ENCODE data around the gene FAM13A. TPM values are rescaled to one million over a fixed set of nuclear protein-coding genes. Genes with fewer than 3 reads are reported as not detected.

The FAM13A gene
- total RNA-seq, 1 experiment from 2014 or later = 26.7 TPM

DNA sequence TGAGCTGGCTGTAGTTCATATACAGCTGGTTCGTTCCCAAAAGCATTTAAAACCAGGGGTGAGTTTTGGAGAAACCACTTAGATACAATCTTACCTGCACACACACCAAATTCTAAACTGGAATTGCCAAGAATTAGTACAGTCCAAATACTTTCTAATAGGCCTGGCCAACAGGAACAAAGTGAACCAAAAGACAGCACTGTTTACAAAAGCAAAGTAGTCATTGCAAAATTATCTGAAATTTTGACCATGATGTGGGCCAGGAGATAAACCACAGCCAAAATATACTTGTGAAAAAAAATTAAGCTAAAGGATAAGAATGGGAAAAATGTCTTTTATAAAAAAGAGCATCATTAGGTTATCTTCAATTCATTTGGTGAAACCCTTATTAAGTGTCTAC is 321.4 kb downstream of the FAM13A start:
- no TSS peak for BruUV-seq (replicated peaks)
- intact Hi-C loops (cut with micrococcal nuclease; ENCODE audit: unreplicated experiment) = no loop called here
- no peak for DNase-seq
- H2AFZ ChIP-seq = no peak overlapping the region
- H3K9me2 ChIP-seq (ENCODE audit: insufficient read depth) = no peaks in the 10 kb centered on the region
- H3K4me3 ChIP-seq = no peak overlapping the region
- H3K4me2 ChIP-seq = no peak overlapping the region
- ChIA-PET POLR2A (ENCODE audit: unreplicated experiment) (interaction anchor here (0.7 kb wide), 1 partner anchor 11 kb away, joined by 7 read pairs; no protein-coding TSS in a partner anchor), CTCF (interaction anchor here (1.0 kb wide), 1 partner anchor 196 kb away, joined by 3 read pairs; no protein-coding TSS in a partner anchor)
- no peaks in the 10 kb centered on the region for H3K9me3 ChIP-seq (ENCODE audit: insufficient read depth, low read depth)
- H3K36me3 ChIP-seq (ENCODE audit: low read depth) = no peaks in the 10 kb centered on the region
- no peak overlapping the region for H3K27ac ChIP-seq
- no peaks in the 10 kb centered on the region for H4K20me1 ChIP-seq (ENCODE audit: insufficient read depth)
- no peak for TF ChIP-seq EZH2 (IDR thresholded peaks at IDR 0.05; ENCODE audit: low read depth)
- no peak for TF ChIP-seq CTCF (conservative IDR thresholded peaks at IDR 0.05)
- no peaks in the 10 kb centered on the region for H3F3A ChIP-seq (ENCODE audit: insufficient read depth, low read depth)
- no peaks in the 10 kb centered on the region for H3K79me2 ChIP-seq (ENCODE audit: low read depth)
- H3K27me3 ChIP-seq (ENCODE audit: insufficient read depth, low read depth) = no peaks in the 10 kb centered on the region
- no peaks in the 10 kb centered on the region for H3K4me1 ChIP-seq (replicated peaks; ENCODE audit: insufficient read depth)

DNA sequence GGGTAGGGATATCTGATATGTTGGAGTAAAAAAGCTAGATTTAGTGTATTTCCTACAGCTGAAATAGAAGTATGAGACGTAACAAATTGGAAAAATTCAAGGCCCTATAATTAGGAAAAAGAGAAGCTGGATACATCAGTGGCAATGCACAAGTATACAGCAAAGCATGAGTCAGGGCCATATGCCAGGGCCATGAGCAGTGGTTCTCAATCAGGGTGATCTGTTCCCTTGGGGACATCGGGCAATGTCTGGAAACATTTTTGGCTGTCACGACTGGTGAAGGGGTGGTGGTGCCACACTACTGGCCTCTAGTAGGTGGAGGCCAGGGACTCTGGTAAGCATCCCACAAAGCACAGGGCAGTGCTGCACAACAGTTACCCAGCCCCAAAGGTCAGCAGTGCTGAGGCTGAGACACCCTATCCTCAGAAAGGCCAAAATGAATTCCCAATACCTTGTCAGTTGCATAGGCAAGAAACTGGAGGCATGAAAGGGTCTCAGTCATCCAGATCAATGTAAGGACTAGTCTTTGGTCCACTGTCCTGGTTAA is 322.5 kb downstream of the FAM13A start:
- H3K4me1 ChIP-seq (replicated peaks; ENCODE audit: insufficient read depth) = no peaks in the 10 kb centered on the region
- ChIA-PET POLR2A (ENCODE audit: unreplicated experiment) (interaction anchor here (0.6 kb wide), 1 partner anchor 34 kb away, joined by 4 read pairs; no protein-coding TSS in a partner anchor), CTCF (no interaction called here)
- no peaks in the 10 kb centered on the region for H3K79me2 ChIP-seq (ENCODE audit: low read depth)
- H4K20me1 ChIP-seq (ENCODE audit: insufficient read depth) = no peaks in the 10 kb centered on the region
- no peaks in the 10 kb centered on the region for H3K9me2 ChIP-seq (ENCODE audit: insufficient read depth)
- intact Hi-C loops (cut with micrococcal nuclease; ENCODE audit: unreplicated experiment) = no loop called here
- no peak for DNase-seq
- H3K9me3 ChIP-seq (ENCODE audit: insufficient read depth, low read depth) = no peaks in the 10 kb centered on the region
- no peaks in the 10 kb centered on the region for H3F3A ChIP-seq (ENCODE audit: insufficient read depth, low read depth)
- BruUV-seq (replicated peaks) = no TSS peak
- TF ChIP-seq EZH2 (IDR thresholded peaks at IDR 0.05; ENCODE audit: low read depth) = no peak
- TF ChIP-seq CTCF (conservative IDR thresholded peaks at IDR 0.05) = no peak
- H3K27ac ChIP-seq = no peak overlapping the region
- no peaks in the 10 kb centered on the region for H3K27me3 ChIP-seq (ENCODE audit: insufficient read depth, low read depth)
- H3K4me2 ChIP-seq = no peak overlapping the region
- H3K36me3 ChIP-seq (ENCODE audit: low read depth) = no peaks in the 10 kb centered on the region
- H2AFZ ChIP-seq = no peak overlapping the region
- H3K4me3 ChIP-seq = no peak overlapping the region

GRCh38 chr4:88732714-88733368 is 324.1 kb downstream of the FAM13A start:
- no peak overlapping the region for H2AFZ ChIP-seq
- no TSS peak for BruUV-seq (replicated peaks)
- H3K9me3 ChIP-seq (ENCODE audit: insufficient read depth, low read depth) = no peaks in the 10 kb centered on the region
- no peaks in the 10 kb centered on the region for H3K9me2 ChIP-seq (ENCODE audit: insufficient read depth)
- DNase-seq = no peak
- no peak overlapping the region for H3K4me2 ChIP-seq
- H4K20me1 ChIP-seq (ENCODE audit: insufficient read depth) = no peaks in the 10 kb centered on the region
- TF ChIP-seq CTCF (conservative IDR thresholded peaks at IDR 0.05) = no peak
- TF ChIP-seq EZH2 (IDR thresholded peaks at IDR 0.05; ENCODE audit: low read depth) = no peak
- H3K27me3 ChIP-seq (ENCODE audit: insufficient read depth, low read depth) = no peaks in the 10 kb centered on the region
- no peak overlapping the region for H3K4me3 ChIP-seq
- no peak overlapping the region for H3K27ac ChIP-seq
- H3K4me1 ChIP-seq (replicated peaks; ENCODE audit: insufficient read depth) = no peaks in the 10 kb centered on the region
- H3K79me2 ChIP-seq (ENCODE audit: low read depth) = no peaks in the 10 kb centered on the region
- ChIA-PET POLR2A (ENCODE audit: unreplicated experiment) (no interaction called here), CTCF (no interaction called here)
- no peaks in the 10 kb centered on the region for H3K36me3 ChIP-seq (ENCODE audit: low read depth)
- H3F3A ChIP-seq (ENCODE audit: insufficient read depth, low read depth) = no peaks in the 10 kb centered on the region
- intact Hi-C loops (cut with micrococcal nuclease; ENCODE audit: unreplicated experiment) = no loop called here

Measured in PC-9 (cell line).